GM19372 (cell line): ENCODE data around the gene CIB4.
"Not testable (repeated sequence)": the region's sequence is repeated elsewhere in the genome, so short reads cannot be mapped to it uniquely, and the experiment has no call there.

Experiments
- ATAC-seq: cut with Tn5 transposase; IDR thresholded peaks from one replicate; pipeline ENCODE4 v1.9.1; 2021; ENCODE audit warnings: mild to moderate bottlenecking, low read depth, moderate library complexity; ENCODE audit not compliant: unreplicated experiment

CIB4 gene

GRCh38 chr2:26668856-26669750 lies 27.9 kb upstream of the CIB4 start:
- no peak for ATAC-seq

- no peak for ATAC-seq
These were observed 26.9 kb upstream of the CIB4 start for GRCh38 chr2:26668041-26668440.

- ATAC-seq, result no peak
These were observed 25.5 kb upstream of the CIB4 start for GRCh38 chr2:26666671-26667070.

DNA sequence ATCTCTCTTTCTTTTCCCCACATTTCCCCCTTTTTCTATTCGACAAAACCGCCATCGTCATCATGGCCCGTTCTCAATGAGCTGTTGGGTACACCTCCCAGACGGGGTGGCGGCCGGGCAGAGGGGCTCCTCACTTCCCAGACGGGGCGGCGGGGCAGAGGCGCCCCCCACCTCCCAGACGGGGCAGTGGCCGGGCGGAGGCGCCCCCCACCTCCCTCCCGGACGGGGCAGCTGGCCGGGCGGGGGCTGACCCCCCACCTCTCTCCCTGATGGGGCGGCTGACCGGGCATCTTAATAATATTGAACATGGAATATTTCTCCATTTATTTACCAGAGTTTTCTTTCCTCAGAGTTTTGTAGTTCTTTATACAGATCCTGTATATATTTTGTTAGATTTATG lies 24.1 kb upstream of the CIB4 start:
- not testable (repeated sequence) for ATAC-seq

DNA sequence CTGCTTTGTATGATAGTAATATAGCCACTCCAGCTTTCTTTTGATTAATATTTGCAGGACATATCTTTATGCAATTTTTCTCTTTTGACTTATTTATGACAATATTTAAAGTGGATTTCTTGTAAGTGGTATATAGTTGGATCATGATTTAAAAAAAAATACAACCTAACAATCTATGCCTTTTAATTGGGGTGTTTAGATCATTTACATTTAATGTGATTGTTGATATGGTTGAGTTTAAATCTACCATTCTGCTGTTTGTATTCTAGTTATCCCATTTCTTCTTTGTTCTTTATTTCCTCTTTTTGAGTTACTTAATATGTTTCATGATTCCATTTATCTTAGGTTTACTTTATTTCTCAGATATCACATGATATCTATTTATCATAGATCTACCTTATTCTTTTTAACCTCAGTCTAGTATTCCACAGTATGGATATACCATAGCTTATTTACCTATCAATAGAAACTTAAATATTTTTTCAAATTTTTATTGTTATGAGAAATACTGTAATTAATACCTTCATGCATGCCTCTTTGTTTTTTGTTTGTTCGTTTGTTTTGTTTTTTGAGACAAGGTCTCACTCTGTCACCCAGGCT lies 19.3 kb upstream of the CIB4 start:
- ATAC-seq, result no peak

DNA sequence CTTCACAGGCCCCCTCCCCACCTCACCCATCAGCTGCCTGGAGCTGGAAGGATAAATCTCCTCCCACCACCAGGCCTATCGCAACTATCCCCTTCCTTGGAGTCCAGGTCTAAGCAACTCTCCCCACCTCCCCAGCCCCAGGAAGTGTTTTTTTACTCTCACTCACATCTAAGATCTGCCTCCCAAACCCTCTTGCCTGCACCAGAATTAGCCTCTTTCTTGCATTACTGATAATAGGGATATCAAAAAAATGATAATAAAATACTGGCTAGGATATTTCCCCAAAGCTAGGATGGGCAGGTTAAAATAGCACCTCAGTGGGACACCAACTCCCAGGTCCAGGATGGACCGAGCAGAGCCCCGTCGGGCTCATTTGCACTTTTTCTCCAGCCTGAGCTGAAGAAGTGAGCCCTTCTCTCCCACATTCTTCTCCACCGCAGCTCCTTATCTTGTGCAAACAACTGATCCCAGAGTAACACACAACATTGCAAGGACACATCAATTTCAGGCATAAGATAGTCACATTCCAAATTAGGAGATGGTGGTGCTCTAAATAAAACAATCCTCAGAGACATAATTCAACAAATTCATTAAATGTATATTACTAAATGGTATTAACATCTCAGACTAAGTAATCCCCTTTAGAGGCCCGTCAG lies 17.7 kb upstream of the CIB4 start:
- no peak for ATAC-seq

GRCh38 chr2:26657265-26657664 lies 16.1 kb upstream of the CIB4 start:
- no peak for ATAC-seq

- no peak for ATAC-seq
These were observed 14.5 kb upstream of the CIB4 start for GRCh38 chr2:26655611-26656195.

GRCh38 chr2:26655120-26655519 lies 14.0 kb upstream of the CIB4 start:
- ATAC-seq, result not testable (repeated sequence)

DNA sequence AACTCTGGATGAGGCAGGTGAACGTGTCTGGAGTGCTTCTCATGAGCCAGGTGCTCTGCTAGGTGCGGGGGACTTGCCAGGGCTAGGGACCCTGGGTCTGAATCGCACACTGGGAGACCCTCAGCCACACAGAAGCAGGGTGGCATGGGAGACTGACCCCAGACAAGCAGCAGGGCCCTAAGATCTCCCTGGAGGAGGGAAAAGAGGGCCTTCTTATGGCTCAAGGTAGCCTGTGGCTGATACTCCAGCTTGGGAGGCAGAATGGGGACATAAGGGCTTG lies 12.8 kb upstream of the CIB4 start:
- no peak for ATAC-seq

GRCh38 chr2:26653207-26654060 lies 12.3 kb upstream of the CIB4 start:
- ATAC-seq, result no peak

GRCh38 chr2:26652361-26653041 lies 11.3 kb upstream of the CIB4 start:
- ATAC-seq, result no peak

DNA sequence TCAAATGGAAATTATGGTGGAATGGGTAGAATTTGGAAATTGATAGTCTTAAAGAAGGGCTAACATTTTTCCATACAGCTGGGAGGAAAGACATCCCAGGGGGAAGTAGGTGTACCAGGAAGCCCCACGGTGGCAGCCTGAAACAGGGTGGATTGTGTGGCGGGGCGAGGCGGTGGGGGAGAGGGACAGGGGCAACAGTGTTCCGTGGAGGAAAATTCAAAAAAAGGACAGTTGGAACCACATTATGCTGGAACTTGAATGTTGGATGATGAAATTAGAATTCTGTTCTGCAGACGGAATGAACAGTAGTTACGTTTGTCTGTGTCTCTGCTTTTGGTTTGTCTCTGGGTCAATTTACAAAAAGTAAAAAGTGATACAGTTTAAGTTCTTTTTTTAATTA lies 10.6 kb upstream of the CIB4 start:
- no peak for ATAC-seq

DNA sequence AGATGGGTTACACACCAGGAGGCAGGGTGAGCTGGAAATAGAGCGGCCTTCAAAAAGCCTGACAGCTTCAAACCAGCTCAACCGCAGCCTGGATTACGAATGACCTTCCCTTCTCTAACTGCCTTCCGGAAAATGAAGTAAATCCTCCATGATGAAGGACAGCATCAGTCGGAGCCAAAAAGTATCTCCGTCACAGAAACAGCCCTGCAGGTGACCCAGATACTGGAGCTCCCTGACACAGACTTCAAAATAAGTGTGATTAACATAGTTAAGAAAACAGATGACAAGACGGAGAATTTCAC lies 10.3 kb upstream of the CIB4 start:
- no peak for ATAC-seq

DNA sequence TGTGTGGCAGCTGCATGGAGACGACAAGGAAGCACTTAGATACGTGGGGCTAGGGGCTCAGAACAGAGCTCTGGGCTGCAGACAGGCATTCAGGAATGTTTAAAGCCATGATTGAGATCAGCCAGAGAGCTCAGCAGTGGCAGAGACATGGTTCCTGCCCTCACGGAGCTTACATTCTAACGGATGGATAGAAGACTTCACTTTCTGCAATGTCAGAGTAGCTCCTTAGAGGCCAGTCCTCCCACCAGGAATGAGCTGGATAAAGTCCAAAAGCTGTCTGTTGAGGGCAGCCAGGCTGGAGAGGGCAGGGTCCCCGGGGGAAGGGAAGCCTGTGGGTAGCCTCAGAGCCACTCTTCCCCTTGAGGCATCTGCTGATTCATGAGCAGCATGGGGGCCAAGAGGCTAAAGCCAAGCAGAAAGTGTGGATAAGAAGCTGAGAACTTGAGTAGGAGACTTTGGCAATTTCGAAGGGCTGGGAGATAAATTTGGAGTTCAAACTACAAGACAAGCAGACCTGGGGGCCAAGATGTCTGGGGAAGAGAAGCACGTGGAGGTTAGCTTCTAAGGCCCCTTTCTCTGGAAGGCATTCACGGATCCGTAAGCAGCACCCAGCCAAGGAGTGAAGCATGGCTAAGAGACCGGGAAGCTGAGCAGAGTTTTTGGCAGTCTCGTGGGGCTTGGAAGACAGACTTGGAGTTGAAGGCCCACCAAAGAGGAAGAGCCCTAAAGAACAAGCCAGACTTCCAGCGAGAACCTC lies 9.7 kb upstream of the CIB4 start:
- no peak for ATAC-seq

DNA sequence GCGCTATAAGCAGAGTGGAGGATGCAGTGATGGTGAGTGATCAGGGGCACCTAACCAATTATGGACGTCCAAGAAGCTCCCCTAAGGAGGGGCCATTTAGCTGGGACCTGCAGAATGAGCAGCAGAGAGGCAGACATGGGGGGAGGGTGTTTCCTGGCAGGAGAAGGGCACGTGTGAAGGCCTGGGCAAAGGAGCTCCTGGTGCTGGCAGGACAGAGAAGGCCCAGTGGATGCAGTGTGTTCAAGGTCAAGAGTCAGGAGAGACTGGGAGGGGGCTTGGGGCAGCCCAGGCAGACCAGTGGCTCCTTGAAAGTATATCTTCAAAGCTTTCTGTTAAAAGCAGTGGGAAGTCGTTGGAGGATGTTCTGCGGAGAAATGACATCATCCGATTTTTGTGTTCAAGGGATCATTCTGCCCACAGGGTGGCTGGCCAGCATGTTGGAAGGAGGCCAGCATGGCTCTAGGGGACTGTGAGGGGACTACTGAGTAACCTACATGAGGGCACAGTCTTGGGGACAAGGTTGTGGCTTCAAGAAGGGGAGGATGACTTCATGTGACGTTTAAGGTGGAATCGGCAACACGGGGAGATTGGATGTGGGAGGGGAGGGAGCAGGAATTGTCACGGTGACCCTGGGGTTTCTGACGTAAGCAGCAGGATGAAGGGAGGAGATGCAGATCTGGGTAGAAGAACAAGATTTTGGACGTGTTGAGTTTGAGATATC lies 9.0 kb upstream of the CIB4 start:
- ATAC-seq, result no peak

GRCh38 chr2:26649322-26649721 lies 8.2 kb upstream of the CIB4 start:
- ATAC-seq, result no peak

DNA sequence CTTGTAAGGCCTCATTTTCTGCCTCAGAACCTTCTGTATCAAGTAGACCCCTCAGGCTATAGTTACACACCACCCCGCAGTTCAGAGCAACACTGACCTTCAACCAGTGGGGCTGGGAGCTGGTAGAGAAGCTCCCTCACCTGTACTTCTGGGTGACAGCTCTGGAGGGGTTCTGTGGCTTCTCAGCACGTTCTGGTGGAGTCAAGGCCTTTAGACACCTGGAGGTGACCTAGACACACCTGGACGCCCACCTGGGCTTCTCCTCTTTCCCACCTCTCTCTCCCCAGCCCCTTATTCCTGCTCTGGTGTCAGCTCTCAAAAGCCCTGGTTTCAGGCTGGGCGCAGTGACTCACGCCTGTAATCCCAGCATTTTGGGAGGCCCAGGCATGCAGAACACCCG lies 7.3 kb upstream of the CIB4 start:
- no peak for ATAC-seq

- ATAC-seq, result no peak
These were observed 6.8 kb upstream of the CIB4 start for GRCh38 chr2:26647981-26648380.
